Measurements from ENCODE around the gene PIK3CD. TPM values are rescaled to one million over a fixed set of nuclear protein-coding genes. Genes with fewer than 3 reads are reported as not detected.

The PIK3CD gene
- total and polyA plus RNA-seq, 2 of the 8 experiments (the other 6 are each of a cell fraction or from before 2014, with no cell fraction given) = 20.6 to 24.1 TPM

DNA sequence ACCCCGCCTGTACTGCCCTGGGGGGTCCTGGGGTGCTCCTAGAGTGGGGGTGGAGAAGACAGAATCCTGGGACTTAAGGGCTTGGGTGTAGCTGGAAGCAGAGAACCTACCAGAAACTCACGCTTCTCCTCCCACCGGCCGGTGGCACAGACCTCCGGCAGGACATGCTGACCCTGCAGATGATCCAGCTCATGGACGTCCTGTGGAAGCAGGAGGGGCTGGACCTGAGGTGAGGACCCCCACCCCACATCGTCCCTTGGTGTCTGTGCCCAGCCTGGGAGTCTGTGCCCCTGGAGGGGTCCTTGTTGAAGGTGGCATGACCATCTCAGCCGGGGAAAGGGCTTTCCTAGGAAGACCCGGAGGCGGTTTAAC, 70.8 kb downstream of the PIK3CD start:
- Histone ChIP-seq H2AFZ (ENCODE audit: low read length) (no peak overlapping the region), H3K14ac (ENCODE audit: insufficient read length) (no peak overlapping the region), H3K23me2 (ENCODE audit: low read depth, low read length) (no peaks in the 10 kb centered on the region), H3K9ac (replicated peaks in 1 of 4; ENCODE audit: extremely low read depth in 1 of 4, low read depth in 3 of 4, low read length in 3 of 4) (no peak overlapping the region), H3K56ac (replicated peaks; ENCODE audit: insufficient read length, low read depth, low read length) (no peak overlapping the region), H3K27me3 (replicated peaks in 1 of 4; ENCODE audit: control insufficient read depth in 3 of 4, extremely low read depth in 1 of 4, insufficient read depth in 3 of 4, low read length in 3 of 4) (no peaks in the 10 kb centered on the region), H2BK5ac (ENCODE audit: low read depth, low read length) (no peak overlapping the region), H3K36me3 (ENCODE audit: control insufficient read depth in 2 of 4, insufficient read depth in 4 of 4, low read length in 3 of 4) (peaks cover 2 to 21% (median 18%) of the 10 kb centered on the region in 4 experiments; a peak in 5 of 8 replicates), H3K23ac (ENCODE audit: insufficient read length) (no peak overlapping the region), H4K8ac (ENCODE audit: extremely low read depth, insufficient read depth, low read length) (no peak overlapping the region; the same call in 1 of the 2 replicates), H3K4me1 (replicated peaks in 1 of 4; ENCODE audit: control insufficient read depth in 3 of 4, insufficient read depth in 4 of 4, low read length in 3 of 4) (peaks cover 0 to 19% (median 12%) of the 10 kb centered on the region in 4 experiments; a peak in 6 of 7 replicates), H3K27ac (ENCODE audit: low read depth, low read length) (no peak overlapping the region), H2BK120ac (replicated peaks; ENCODE audit: low read depth, low read length) (no peak overlapping the region), H4K5ac (ENCODE audit: insufficient read length, low read depth, low read length) (no peak overlapping the region), H2BK12ac (ENCODE audit: low read depth, low read length) (peak overlapping the region; percentile 39; the same call in 1 of the 2 replicates), H3K79me1 (ENCODE audit: low read depth, low read length) (no peaks in the 10 kb centered on the region), H3K4me3 (ENCODE audit: extremely low read depth in 1 of 4, insufficient read depth in 2 of 4, low read depth in 3 of 4, low read length in 4 of 4) (no peak overlapping the region), H3K79me2 (ENCODE audit: control insufficient read depth in 1 of 2, insufficient read depth in 2 of 2, low read length in 2 of 2) (no peaks in the 10 kb centered on the region), H3K9me3 (ENCODE audit: insufficient read depth in 2 of 2, low read depth in 1 of 2, low read length in 1 of 2) (peaks cover 7 to 8% of the 10 kb centered on the region in 2 experiments; a peak in 3 of 4 replicates), H2AK5ac (ENCODE audit: low read depth, low read length) (peak overlapping the region; percentile 30; the same call in 1 of the 2 replicates), H3K4me2 (ENCODE audit: insufficient read depth in 1 of 2, low read depth in 2 of 2, low read length in 2 of 2) (no peak overlapping the region), H3K18ac (ENCODE audit: extremely low read depth, low read length) (no peak overlapping the region; the same call in 1 of the 2 replicates), H4K91ac (replicated peaks; ENCODE audit: insufficient read length, low read length) (no peak overlapping the region), H4K20me1 (replicated peaks in 1 of 2; ENCODE audit: control insufficient read depth in 1 of 2, insufficient read depth in 2 of 2, low read length in 2 of 2) (no peaks in the 10 kb centered on the region), H2BK20ac (ENCODE audit: low read length) (no peak overlapping the region), H2BK15ac (ENCODE audit: low read length) (no peak overlapping the region), H3K4ac (replicated peaks; ENCODE audit: insufficient read length, low read depth, low read length) (no peak overlapping the region)
- FAIRE-seq (no peak), DNase-seq (ENCODE audit: low read depth in 1 of 2, low spot score in 2 of 2) (no peak)
- CTCF ChIA-PET (ENCODE audit: partially characterized antibody) = interaction anchor here (0.7 to 9.2 kb wide), 28 partner anchors 8 to 153 kb away, joined by 3 to 91 read pairs (median 8); partner anchors contain the start of gene PIK3CD
- 84% methylated on average over 10 of the region's 10 CpGs; no CpG with 5 or more reads in 1 of the 2 experiments for WGBS, 2 experiments (ENCODE audit: extremely low coverage in 1 of 2, insufficient coverage in 1 of 2, insufficient read length in 1 of 2, insufficient replicate concordance in 2 of 2, low coverage in 1 of 2, low lambda C conversion rate in 2 of 2, missing lambda C conversion rate in 1 of 2)
- POLR2A ChIA-PET (ENCODE audit: partially characterized antibody) = interaction anchor here (1.3 kb wide), 1 partner anchor 31 kb away, joined by 3 read pairs; no protein-coding TSS in a partner anchor
- TF ChIP-seq SIRT6 (IDR thresholded peaks at IDR 0.05; ENCODE audit: low read length) = no peak
- no peak for TF ChIP-seq BCL11A (IDR thresholded peaks at IDR 0.05; ENCODE audit: low read depth in 2 of 2, low read length in 2 of 2)
- no peak for TF ChIP-seq ZNF274 (IDR thresholded peaks at IDR 0.05; ENCODE audit: borderline replicate concordance, extremely low read depth, low read length)
- no peak for TF ChIP-seq GABPA (IDR thresholded peaks at IDR 0.05; ENCODE audit: borderline replicate concordance, insufficient read depth, low read length)
- no peak for TF ChIP-seq CBX5 (IDR thresholded peaks at IDR 0.05; ENCODE audit: low read depth, low read length)
- no peak for TF ChIP-seq GTF2F1 (IDR thresholded peaks at IDR 0.05; ENCODE audit: borderline replicate concordance, low read depth, low read length)
- no peak for TF ChIP-seq FOSL1 (IDR thresholded peaks at IDR 0.05; ENCODE audit: insufficient read depth, low read depth, low read length)
- no peak for TF ChIP-seq SRF (IDR thresholded peaks at IDR 0.05; ENCODE audit: low read depth, low read length)
- no peak for TF ChIP-seq KDM5A (IDR thresholded peaks at IDR 0.05; ENCODE audit: low read length)

Measured in H1 (cell line).